Astrocyte (in vitro differentiated cells and primary cell): ENCODE results near the gene GOLGA6C.
"Not testable (repeated sequence)": the region's sequence is repeated elsewhere in the genome, so short reads cannot be mapped to it uniquely, and the experiment has no call there.

Source experiments
- CTCF ChIP-seq: IDR thresholded peaks from 2 replicates; pipeline ENCODE4 v1.5.1; 2011; ENCODE audit warnings: low read depth, mild to moderate bottlenecking, inconsistent platforms, low read length, moderate library complexity; ENCODE audit not compliant: insufficient read depth
- EZH2 ChIP-seq: IDR thresholded peaks from 2 replicates; pipeline ENCODE4 v1.6.1; 2012; ENCODE audit warnings: mild to moderate bottlenecking, low read length, inconsistent platforms; ENCODE audit not compliant: insufficient read depth

GRCh38 chr15:75319231-75319897 is 61.2 kb downstream of the GOLGA6C start:
- not testable (repeated sequence) for TF ChIP-seq CTCF, EZH2
